Ectodermal cell (in vitro differentiated cells): ENCODE measurements around the gene ADAM15.

Experiments
- H3K27ac ChIP-seq: 2 replicates; pipeline ENCODE4 v1.7.0; 2013; ENCODE audit warnings: mild to moderate bottlenecking, low read depth, low read length; ENCODE audit not compliant: insufficient read depth, poor library complexity, severe bottlenecking
- H3K27me3 ChIP-seq: 2 replicates; pipeline ENCODE4 v1.7.0; 2013; ENCODE audit warnings: mild to moderate bottlenecking, low read length; ENCODE audit not compliant: insufficient read depth, control insufficient read depth, poor library complexity, severe bottlenecking
- H3K36me3 ChIP-seq: one replicate; pipeline ENCODE4 v1.7.0; 2013; ENCODE audit warnings: low read length; ENCODE audit not compliant: control insufficient read depth, insufficient read depth
- H3K4me1 ChIP-seq: one replicate; pipeline ENCODE4 v1.7.0; 2013; ENCODE audit warnings: low read length; ENCODE audit not compliant: control insufficient read depth, insufficient read depth
- H3K4me3 ChIP-seq: 2 replicates; pipeline ENCODE4 v1.7.0; 2013; ENCODE audit warnings: low read depth, low read length, control low read depth; ENCODE audit not compliant: insufficient read depth
- H3K9me3 ChIP-seq: 2 replicates; pipeline ENCODE4 v1.7.0; 2013; ENCODE audit warnings: mild to moderate bottlenecking, low read length, moderate library complexity; ENCODE audit not compliant: control insufficient read depth
- WGBS, 2 experiments: methylation state at CpG; one replicate each; pipeline ENCODE4 v1.1.7; 2013; ENCODE audit warnings: missing lambda C conversion rate in 2 of 2; 5-methylcytosine and 5-hydroxymethylcytosine counted together

Gene ADAM15

DNA sequence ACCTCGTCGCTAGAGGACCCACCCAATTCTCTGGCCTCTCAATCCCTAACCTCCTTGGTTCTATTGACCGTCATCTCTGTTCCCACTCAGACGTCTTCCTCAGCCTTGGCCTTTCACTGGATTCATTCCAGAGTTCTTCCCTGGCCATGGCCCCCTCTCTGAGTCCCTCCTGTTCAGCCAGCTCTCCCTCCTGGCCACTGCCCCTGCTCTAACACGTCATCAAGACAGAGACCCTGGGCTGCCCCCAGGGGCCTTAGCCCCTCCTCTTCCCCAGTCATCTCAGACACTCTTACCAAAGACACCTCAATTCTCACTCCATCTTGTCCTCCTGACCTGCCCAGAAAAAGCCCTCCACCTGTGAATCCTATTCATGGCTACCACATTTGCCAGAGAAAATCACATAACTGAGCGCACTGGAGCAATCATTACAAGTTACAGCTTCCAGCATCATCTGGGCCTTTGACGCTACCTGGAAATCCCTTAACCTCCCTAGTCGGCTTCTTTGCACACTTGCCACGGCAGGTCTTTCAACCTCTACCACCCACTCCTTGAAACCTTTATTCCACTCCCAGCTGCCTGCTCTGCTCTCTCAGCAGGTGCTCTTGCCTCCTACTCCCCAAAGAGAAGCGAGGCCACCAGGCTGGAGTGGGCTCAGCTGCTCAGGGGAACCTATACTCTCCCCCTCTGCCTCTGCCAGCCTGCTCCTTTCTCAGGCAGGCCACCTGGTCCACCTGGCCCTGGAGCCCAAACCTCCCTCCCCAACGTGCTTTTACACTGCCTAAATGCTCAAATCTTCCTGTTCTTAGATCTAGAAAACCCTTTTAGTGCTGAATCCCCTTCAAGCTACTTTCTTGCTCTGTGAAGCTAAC lies 31.5 kb upstream of the ADAM15 start:
- Histone ChIP-seq H3K27ac (no peak overlapping the region), H3K36me3 (peaks cover 3% of the 10 kb centered on the region), H3K4me3 (no peak overlapping the region), H3K9me3 (no peaks in the 10 kb centered on the region), H3K27me3 (no peaks in the 10 kb centered on the region), H3K4me1 (peaks cover 22% of the 10 kb centered on the region)
- 78 to 80% methylated on average over 11 of the region's 11 CpGs for WGBS, 2 experiments

DNA sequence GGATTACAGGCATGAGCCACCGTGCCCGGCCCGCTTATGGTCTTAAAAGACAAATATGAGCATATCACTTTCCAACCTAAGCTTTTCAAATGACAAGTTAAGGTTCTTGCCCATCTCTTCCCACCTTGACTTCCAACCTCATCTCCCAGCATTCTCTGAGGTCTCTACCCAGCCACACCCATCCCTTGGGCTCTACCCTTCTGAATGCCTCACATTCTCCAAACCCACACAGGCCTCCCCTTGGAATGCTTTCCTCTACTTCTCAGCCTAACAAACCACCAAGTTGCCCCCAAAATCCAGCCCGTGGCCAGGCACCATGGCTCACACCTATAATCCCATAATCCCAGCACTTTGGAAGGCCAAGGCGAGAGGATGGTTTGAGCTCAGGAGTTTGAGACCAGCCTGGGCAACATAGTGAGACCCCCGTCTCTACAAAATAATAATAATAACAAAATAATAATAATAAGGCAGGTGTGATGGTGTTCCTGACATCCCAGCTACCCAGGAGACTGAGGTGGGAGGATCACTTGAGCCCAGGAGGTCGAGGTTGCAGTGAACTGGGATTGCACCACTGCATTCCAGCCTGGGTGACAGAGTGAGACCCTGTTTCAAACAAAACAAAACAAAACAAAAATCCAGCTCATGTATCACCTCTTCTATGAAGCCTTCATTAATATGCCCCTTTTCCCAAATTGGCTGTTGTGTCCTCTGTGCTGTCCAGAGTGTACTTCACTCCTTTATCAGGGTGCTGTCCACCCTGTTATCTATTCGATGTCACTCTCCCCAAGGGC lies 28.8 kb upstream of the ADAM15 start:
- H3K4me1 ChIP-seq, result peaks cover 17% of the 10 kb centered on the region
- no peak overlapping the region for H3K4me3 ChIP-seq
- H3K27me3 ChIP-seq, result no peaks in the 10 kb centered on the region
- 88 to 90% methylated on average over 7 of the region's 8 CpGs for WGBS, 2 experiments
- H3K27ac ChIP-seq, result no peak overlapping the region
- no peaks in the 10 kb centered on the region for H3K36me3 ChIP-seq
- H3K9me3 ChIP-seq, result no peaks in the 10 kb centered on the region

DNA sequence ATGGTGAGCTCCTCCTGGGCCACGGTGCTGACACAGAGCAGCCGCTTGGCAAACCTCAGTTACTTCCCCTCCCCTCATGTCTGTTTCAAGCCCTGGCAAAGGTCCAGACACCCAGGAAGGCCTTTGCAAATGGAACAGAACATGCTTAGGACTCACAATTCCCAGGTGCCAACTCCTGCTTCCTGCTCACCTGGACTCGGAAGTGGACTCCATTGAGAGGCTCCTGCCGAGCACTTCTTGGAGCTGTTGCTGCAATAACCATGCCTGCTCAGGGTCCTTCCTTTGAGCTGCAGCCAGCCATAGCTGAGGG lies 28.2 kb upstream of the ADAM15 start:
- H3K4me3 ChIP-seq, result no peak overlapping the region
- peaks cover 15% of the 10 kb centered on the region for H3K4me1 ChIP-seq
- no peaks in the 10 kb centered on the region for H3K36me3 ChIP-seq
- WGBS, 2 experiments, result 88 to 92% methylated on average over 4 of the region's 4 CpGs
- H3K27me3 ChIP-seq, result no peaks in the 10 kb centered on the region
- no peaks in the 10 kb centered on the region for H3K9me3 ChIP-seq
- no peak overlapping the region for H3K27ac ChIP-seq

DNA sequence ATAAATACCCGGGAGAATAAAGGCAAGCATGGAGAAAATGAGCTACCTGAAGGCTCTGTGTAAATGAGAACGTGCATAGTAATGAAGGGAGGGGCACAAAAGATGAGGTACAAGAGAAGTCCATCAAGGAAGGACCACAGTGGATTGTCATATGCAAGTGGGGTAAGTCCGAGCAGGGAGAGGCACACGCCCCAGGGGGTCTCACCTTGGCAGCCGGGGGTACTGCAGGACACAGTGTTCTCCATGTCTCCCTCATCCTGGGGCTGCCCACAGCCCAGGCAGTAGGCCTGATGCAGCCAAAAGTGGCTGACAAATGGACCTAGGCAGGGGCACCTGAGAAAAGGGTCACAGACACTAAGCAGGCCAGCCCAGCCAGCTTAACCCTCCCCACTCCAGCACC lies 27.5 kb upstream of the ADAM15 start:
- no peaks in the 10 kb centered on the region for H3K36me3 ChIP-seq
- no peaks in the 10 kb centered on the region for H3K27me3 ChIP-seq
- H3K4me1 ChIP-seq, result peaks cover 9% of the 10 kb centered on the region
- no peak overlapping the region for H3K4me3 ChIP-seq
- no peaks in the 10 kb centered on the region for H3K9me3 ChIP-seq
- 81 to 85% methylated on average over 5 of the region's 5 CpGs for whole genome bisulfite sequencing, 2 experiments
- H3K27ac ChIP-seq, result no peak overlapping the region

DNA sequence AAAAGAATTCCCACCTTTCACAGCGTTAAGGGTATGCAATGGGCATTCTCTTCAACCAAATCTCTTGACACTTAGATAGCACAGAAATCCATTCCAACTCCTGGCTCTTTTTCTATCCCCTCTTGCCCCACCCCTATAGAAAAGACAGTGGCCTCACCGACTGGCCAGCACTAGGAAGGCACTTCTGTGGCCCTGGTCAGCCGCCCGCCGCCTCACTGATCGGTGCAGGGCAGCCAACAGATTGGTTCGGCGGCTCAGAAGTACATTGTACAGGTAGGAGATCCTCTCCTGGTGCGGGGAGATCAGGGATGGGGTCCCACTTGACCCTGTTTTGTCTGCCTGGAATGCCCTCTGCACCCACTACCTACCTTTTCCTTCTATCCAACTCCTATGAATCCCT lies 26.8 kb upstream of the ADAM15 start:
- WGBS, 2 experiments, result 92 to 94% methylated on average over 9 of the region's 9 CpGs
- Histone ChIP-seq H3K4me1 (peaks cover 6% of the 10 kb centered on the region), H3K27me3 (no peaks in the 10 kb centered on the region), H3K4me3 (no peak overlapping the region), H3K36me3 (no peaks in the 10 kb centered on the region), H3K27ac (no peak overlapping the region), H3K9me3 (no peaks in the 10 kb centered on the region)

DNA sequence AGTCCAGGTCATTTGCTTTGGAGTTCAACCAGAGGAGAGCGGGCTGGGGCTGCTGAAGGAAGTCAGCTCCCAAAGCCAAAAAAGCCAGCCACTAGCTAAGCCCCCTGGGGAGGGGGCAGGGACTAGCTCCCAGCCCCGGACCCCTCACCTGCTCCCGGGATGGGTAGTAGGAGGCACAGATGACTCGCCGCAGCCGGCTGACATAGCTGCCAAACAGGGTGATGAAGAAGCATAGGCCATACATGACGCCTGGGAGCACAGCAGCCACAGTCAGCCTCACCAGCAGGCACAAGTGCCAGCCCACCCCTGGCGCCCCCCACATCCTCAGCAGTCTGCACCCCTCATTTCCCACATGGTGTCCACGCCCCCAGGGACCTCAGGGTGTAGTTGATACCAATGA lies 25.0 kb upstream of the ADAM15 start:
- Histone ChIP-seq H3K4me1 (no peaks in the 10 kb centered on the region), H3K27ac (no peak overlapping the region), H3K27me3 (no peaks in the 10 kb centered on the region), H3K36me3 (no peaks in the 10 kb centered on the region), H3K9me3 (no peaks in the 10 kb centered on the region), H3K4me3 (no peak overlapping the region)
- 68 to 71% methylated on average over 9 of the region's 9 CpGs for WGBS, 2 experiments

DNA sequence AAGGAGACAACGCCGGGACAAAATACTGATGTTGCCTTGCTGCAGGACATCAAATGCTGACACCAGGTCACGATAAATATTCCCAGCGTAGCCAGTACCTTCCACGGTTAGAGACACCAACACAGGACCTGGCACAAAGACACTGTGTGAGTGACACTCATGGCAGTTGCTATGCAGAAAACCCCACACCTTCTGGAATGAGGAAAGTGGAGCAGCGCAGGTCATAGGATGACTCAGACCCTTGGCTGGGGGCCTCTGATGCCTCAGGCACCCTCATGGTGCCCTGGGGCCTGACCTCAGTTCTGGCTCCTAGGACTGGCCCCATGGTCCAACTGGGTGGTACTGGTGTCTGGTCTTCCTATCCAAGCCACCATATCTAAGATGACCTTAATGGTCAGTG lies 24.5 kb upstream of the ADAM15 start:
- 95% methylated on average over 6 of the region's 6 CpGs for WGBS, 2 experiments
- no peaks in the 10 kb centered on the region for H3K36me3 ChIP-seq
- no peaks in the 10 kb centered on the region for H3K4me1 ChIP-seq
- H3K9me3 ChIP-seq, result no peaks in the 10 kb centered on the region
- H3K27ac ChIP-seq, result no peak overlapping the region
- no peaks in the 10 kb centered on the region for H3K27me3 ChIP-seq
- H3K4me3 ChIP-seq, result no peak overlapping the region

DNA sequence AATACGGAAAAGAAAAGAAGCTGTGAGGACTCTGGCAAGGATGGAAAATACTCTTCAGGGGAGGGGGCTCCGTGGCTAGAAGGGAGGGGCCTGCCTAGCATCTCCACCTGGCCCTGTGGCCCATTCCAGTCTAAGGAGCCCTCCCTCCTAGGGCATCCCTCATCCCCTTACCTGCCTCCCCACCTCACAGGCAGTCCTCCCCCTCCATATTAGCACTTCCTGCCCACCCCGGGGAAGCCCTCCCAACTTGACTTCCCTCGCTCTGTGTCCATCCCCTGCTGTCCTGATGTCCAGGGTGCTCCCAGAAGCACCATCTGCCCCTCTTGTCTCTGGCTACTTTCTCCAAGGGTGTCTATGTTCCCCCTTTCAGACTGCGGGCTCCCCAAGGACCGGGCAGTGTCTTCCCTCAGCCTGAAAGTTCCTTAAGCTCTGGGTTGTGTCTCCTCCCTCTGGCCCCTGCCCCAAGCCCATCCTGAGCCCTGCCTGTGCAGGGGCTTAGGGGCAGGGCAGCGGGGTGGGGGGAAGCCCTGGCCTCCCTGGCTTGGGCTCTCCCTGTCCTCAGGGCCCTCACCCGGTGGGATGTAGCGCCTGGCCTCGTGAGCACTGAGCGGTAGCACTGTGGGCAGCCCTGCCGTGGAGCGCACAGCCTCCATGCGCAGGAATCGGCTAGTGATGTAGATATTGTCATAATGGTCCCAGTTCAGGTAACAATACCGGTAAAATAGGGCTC lies 21.4 kb upstream of the ADAM15 start:
- Histone ChIP-seq H3K4me3 (no peak overlapping the region), H3K27me3 (no peaks in the 10 kb centered on the region), H3K27ac (no peak overlapping the region), H3K4me1 (no peaks in the 10 kb centered on the region), H3K9me3 (no peaks in the 10 kb centered on the region), H3K36me3 (no peaks in the 10 kb centered on the region)
- WGBS, 2 experiments, result 90 to 91% methylated on average over 16 of the region's 16 CpGs

DNA sequence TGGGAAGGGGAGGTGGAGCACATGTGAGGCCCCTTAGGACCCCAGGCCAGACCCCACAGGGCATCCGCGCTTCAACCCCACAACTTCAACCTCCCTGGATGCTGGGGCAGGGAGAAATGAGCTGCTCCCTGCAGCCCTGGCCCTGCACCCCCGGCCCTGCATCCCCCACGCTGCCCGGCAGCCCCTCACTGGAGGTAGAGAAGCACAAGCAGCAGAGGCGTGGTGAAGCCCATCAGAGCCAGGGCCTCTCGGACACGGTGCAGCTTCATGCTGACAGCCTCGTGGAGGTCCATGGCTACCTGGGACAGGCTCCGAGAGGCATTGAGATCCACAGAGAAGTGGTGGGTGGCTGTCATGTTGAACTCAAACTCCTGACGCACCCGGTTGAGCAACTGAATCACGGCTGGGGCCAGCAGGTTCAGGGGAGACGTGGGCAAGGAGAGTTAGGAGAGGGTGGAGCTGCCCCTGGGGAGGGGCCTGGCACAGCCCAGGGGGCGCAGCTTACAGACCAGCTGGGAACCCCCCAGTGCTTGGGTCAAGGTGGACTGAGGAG lies 20.8 kb upstream of the ADAM15 start:
- H3K9me3 ChIP-seq, result no peaks in the 10 kb centered on the region
- H3K27ac ChIP-seq, result no peak overlapping the region
- H3K4me3 ChIP-seq, result no peak overlapping the region
- no peaks in the 10 kb centered on the region for H3K4me1 ChIP-seq
- no peaks in the 10 kb centered on the region for H3K27me3 ChIP-seq
- WGBS, 2 experiments, result 92 to 93% methylated on average over 15 of the region's 15 CpGs
- no peaks in the 10 kb centered on the region for H3K36me3 ChIP-seq

DNA sequence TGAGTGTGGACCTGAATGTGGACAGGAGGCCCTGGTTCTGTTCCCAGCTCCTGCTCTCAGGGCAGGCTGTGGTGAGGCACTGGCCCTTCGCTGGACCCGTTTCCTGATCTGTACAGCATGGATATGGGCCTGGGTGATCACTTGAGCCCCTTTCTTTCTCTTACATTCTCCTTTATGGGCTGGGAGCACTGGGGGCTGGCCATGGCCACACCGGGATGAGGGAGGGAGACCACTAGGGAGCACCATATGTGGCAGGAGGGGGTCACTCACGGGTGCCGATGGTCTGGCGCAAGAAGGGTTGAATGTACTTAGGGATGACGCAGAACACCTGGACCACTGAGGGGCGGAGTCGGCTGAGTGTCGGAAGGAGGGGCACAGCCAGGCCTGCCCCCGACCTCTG lies 20.2 kb upstream of the ADAM15 start:
- no peaks in the 10 kb centered on the region for H3K27me3 ChIP-seq
- 93 to 94% methylated on average over 11 of the region's 11 CpGs for WGBS, 2 experiments

More for the DNA sequence above, 20.2 kb upstream of the ADAM15 start:
- no peaks in the 10 kb centered on the region for H3K36me3 ChIP-seq
- no peak overlapping the region for H3K27ac ChIP-seq
- H3K9me3 ChIP-seq, result no peaks in the 10 kb centered on the region
- no peaks in the 10 kb centered on the region for H3K4me1 ChIP-seq
- H3K4me3 ChIP-seq, result no peak overlapping the region
